ENCODE data around the gene RHEBL1. TPM values are rescaled to one million over a fixed set of nuclear protein-coding genes. Genes with fewer than 3 reads are reported as not detected.

The RHEBL1 gene
- total RNA-seq, 2 donors from 2014 or later = 1.1 to 2.3 TPM

GRCh38 chr12:49025463-49025862 lies 44.3 kb downstream of the RHEBL1 start:
- TF ChIP-seq, protein P1, sequence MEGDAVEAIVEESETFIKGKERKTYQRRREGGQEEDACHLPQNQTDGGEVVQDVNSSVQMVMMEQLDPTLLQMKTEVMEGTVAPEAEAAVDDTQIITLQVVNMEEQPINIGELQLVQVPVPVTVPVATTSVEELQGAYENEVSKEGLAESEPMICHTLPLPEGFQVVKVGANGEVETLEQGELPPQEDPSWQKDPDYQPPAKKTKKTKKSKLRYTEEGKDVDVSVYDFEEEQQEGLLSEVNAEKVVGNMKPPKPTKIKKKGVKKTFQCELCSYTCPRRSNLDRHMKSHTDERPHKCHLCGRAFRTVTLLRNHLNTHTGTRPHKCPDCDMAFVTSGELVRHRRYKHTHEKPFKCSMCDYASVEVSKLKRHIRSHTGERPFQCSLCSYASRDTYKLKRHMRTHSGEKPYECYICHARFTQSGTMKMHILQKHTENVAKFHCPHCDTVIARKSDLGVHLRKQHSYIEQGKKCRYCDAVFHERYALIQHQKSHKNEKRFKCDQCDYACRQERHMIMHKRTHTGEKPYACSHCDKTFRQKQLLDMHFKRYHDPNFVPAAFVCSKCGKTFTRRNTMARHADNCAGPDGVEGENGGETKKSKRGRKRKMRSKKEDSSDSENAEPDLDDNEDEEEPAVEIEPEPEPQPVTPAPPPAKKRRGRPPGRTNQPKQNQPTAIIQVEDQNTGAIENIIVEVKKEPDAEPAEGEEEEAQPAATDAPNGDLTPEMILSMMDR (IDR thresholded peaks at IDR 0.05) = no peak
- 90% methylated on average over 4 of the region's 4 CpGs for WGBS
- H3K9me3 ChIP-seq = no peaks in the 10 kb centered on the region
- no peak overlapping the region for H3K27ac ChIP-seq
- H3K4me3 ChIP-seq = no peak overlapping the region
- H3K4me1 ChIP-seq (replicated peaks) = no peaks in the 10 kb centered on the region
- intact Hi-C loops (cut with DNase I) = no loop called here
- H3K36me3 ChIP-seq = peaks cover 15 to 27% of the 10 kb centered on the region in 2 donors
- no peak for DNase-seq (ENCODE audit: low spot score)
- H3K27me3 ChIP-seq (replicated peaks; ENCODE audit: insufficient read depth) = no peaks in the 10 kb centered on the region

GRCh38 chr12:49024543-49024942 lies 45.2 kb downstream of the RHEBL1 start:
- DNase-seq (ENCODE audit: low spot score) = no peak
- Histone ChIP-seq H3K4me1 (replicated peaks) (no peaks in the 10 kb centered on the region), H3K27ac (no peak overlapping the region), H3K9me3 (no peaks in the 10 kb centered on the region), H3K27me3 (replicated peaks; ENCODE audit: insufficient read depth) (no peaks in the 10 kb centered on the region), H3K4me3 (no peak overlapping the region), H3K36me3 (peaks cover 15 to 27% of the 10 kb centered on the region in 2 donors)
- no peak for TF ChIP-seq POLR2AphosphoS5 (IDR thresholded peaks at IDR 0.05)
- TF ChIP-seq, protein P1 (IDR thresholded peaks at IDR 0.05) = no peak
- no peak for TF ChIP-seq POLR2A (IDR thresholded peaks at IDR 0.05)
- intact Hi-C loops (cut with DNase I) = no loop called here
- WGBS = 85% methylated on average over 12 of the region's 12 CpGs

- Histone ChIP-seq H3K36me3 (peaks cover 15 to 27% of the 10 kb centered on the region in 2 donors), H3K4me3 (no peak overlapping the region), H3K9me3 (no peaks in the 10 kb centered on the region), H3K27me3 (replicated peaks; ENCODE audit: insufficient read depth) (no peaks in the 10 kb centered on the region), H3K4me1 (replicated peaks) (peaks cover 3% of the 10 kb centered on the region), H3K27ac (no peak overlapping the region)
- WGBS = 84% methylated on average over 2 of the region's 2 CpGs
- TF ChIP-seq POLR2A (IDR thresholded peaks at IDR 0.05) (no peak), POLR2AphosphoS5 (IDR thresholded peaks at IDR 0.05) (no peak)
- TF ChIP-seq, protein P1 (IDR thresholded peaks at IDR 0.05) = no peak
- intact Hi-C loops (cut with DNase I) = no loop called here
- no peak for DNase-seq (ENCODE audit: low spot score)
These were observed 46.0 kb downstream of the RHEBL1 start for GRCh38 chr12:49023812-49024211.

DNA sequence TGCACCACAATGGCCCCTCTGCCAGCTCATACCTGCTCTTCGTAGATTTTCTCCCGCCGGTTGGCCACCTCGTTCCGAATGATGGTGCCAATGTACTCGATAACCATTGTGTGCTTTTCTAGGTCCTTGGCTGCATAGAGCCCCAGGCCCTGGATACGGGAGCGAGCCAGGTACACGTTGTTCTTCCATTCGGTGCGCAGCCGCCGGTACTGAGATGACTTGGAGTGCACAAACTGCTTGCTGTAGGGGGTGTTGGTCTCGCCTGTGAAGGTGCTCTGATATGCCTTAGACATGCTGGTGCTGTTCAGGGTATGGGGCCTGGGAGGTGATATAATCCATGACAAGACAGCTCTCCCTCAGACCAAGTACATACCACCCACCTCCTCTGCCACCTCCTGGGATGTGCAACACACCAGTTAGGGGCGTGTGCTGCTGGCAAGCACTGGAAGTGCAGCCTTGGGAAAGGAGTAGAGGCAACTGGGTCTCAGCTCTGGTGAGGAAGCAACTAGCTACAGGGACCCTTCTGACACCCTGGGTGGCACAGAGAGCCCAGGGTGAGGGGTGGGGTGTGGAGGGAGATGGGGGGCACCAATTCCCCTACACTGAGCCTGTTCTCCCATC lies 47.1 kb downstream of the RHEBL1 start:
- intact Hi-C loops (cut with DNase I) = no loop called here
- peaks cover 11 to 24% of the 10 kb centered on the region in 2 donors for H3K36me3 ChIP-seq
- TF ChIP-seq POLR2A (IDR thresholded peaks at IDR 0.05) = no peak
- TF ChIP-seq POLR2AphosphoS5 (IDR thresholded peaks at IDR 0.05) = no peak
- TF ChIP-seq, protein P1 (IDR thresholded peaks at IDR 0.05) = no peak
- no peaks in the 10 kb centered on the region for H3K9me3 ChIP-seq
- no peak overlapping the region for H3K4me3 ChIP-seq
- peaks cover 3% of the 10 kb centered on the region for H3K4me1 ChIP-seq (replicated peaks)
- WGBS = 78% methylated on average over 15 of the region's 15 CpGs
- no peak for DNase-seq (ENCODE audit: low spot score)
- no peaks in the 10 kb centered on the region for H3K27me3 ChIP-seq (replicated peaks; ENCODE audit: insufficient read depth)
- H3K27ac ChIP-seq = no peak overlapping the region

- H3K27me3 ChIP-seq (replicated peaks; ENCODE audit: insufficient read depth) = no peaks in the 10 kb centered on the region
- H3K27ac ChIP-seq = no peak overlapping the region
- WGBS = 82% methylated on average over 11 of the region's 11 CpGs
- TF ChIP-seq POLR2A (IDR thresholded peaks at IDR 0.05) (no peak), POLR2AphosphoS5 (IDR thresholded peaks at IDR 0.05) (no peak)
- TF ChIP-seq, protein P1 (IDR thresholded peaks at IDR 0.05) = no peak
- H3K36me3 ChIP-seq = peaks cover 5 to 11% of the 10 kb centered on the region in 2 donors
- H3K4me3 ChIP-seq = no peak overlapping the region
- peaks cover 3% of the 10 kb centered on the region for H3K4me1 ChIP-seq (replicated peaks)
- no peak for DNase-seq (ENCODE audit: low spot score)
- intact Hi-C loops (cut with DNase I) = no loop called here
- H3K9me3 ChIP-seq = no peaks in the 10 kb centered on the region
These were observed 48.4 kb downstream of the RHEBL1 start for GRCh38 chr12:49021292-49021915.

Data from prostate gland (tissue), 2 donors.